HepG2 (cell line): ENCODE measurements around the gene PRM2. TPM values are rescaled to one million over a fixed set of nuclear protein-coding genes. Genes with fewer than 3 reads are reported as not detected.

Experiments
- ATAC-seq: fragments of 200-7000 bp; cut with Tn5 transposase; 3 replicates; pipeline ENCODE4 v1.9.1; 2020; ENCODE audit warnings: mild to moderate bottlenecking, moderate library complexity
- BruUV-seq: library from RNA; stranded (reverse); fragments of 400-500 nt; replicated peaks from 2 replicates; lab custom pipeline; 2021; lab: Mats Ljungman, UMichigan
- CTCF ChIA-PET: fragments of 300-600 bp; formaldehyde crosslinking; extraction: SDS; loops from one replicate; lab custom pipeline; 2021; ENCODE audit warnings: low total read pairs, inconsistent platforms, low intra/inter-chr PET ratio; lab: Yijun Ruan, JAX
- POLR2A ChIA-PET: fragments of 350-600 bp; sonication (Branson Sonifier 250); formaldehyde crosslinking; loops from one replicate; lab custom pipeline; 2020; ENCODE audit warnings: antibody characterized with exemption, inconsistent platforms; lab: Yijun Ruan, JAX
- DNase-seq: peaks from one replicate; pipeline ENCODE4 v3.0.0-alpha.2; 2015; ENCODE audit warnings: low spot score
- FAIRE-seq: peaks from 3 replicates; lab custom pipeline; 2011; peaks lifted over from hg19 to GRCh38; lab: Jason Lieb, UNC
- H2AFZ ChIP-seq: one replicate; pipeline ENCODE4 v1.6.1; 2011; ENCODE audit warnings: low read length, inconsistent platforms
- H3K27ac ChIP-seq: fragments of 300-600 bp; 3 replicates; pipeline ENCODE4 v1.8.0; 2011; ENCODE audit warnings: mixed run types, mild to moderate bottlenecking, mixed read lengths, low read length, inconsistent platforms; ENCODE audit not compliant: insufficient read depth; ENCODE audit errors: extremely low read length
- H3K27me3 ChIP-seq, 2 experiments: fragments of 200-600 bp in 1 of 2; 2 replicates in 1 of 2; 3 replicates in 1 of 2; pipeline versions ENCODE4 v1.6.0 to v1.8.0; 2011; ENCODE audit warnings: low read length in 2 of 2, mild to moderate bottlenecking in 2 of 2, moderate library complexity in 2 of 2, inconsistent platforms in 1 of 2; ENCODE audit not compliant: insufficient read depth in 2 of 2, control insufficient read depth in 1 of 2
- H3K36me3 ChIP-seq, 2 experiments: fragments of 200-600 bp in 1 of 2; replicated peaks in 1 of 2; 2 replicates in 1 of 2; 3 replicates in 1 of 2; pipeline versions ENCODE4 v1.5.1 to v1.8.0; 2011; ENCODE audit warnings: low read length in 2 of 2, inconsistent platforms in 1 of 2; ENCODE audit not compliant: insufficient read depth in 2 of 2, control insufficient read depth in 1 of 2
- H3K4me1 ChIP-seq: 2 replicates; pipeline ENCODE4 v1.5.1; 2012; ENCODE audit warnings: low read length, inconsistent platforms; ENCODE audit not compliant: insufficient read depth
- H3K4me2 ChIP-seq: 2 replicates; pipeline ENCODE4 v1.6.0; 2011; ENCODE audit warnings: low read depth, low read length, inconsistent platforms
- H3K4me3 ChIP-seq, 3 experiments: fragments of 200-600 bp in 1 of 3; sonication (generic), shearing (Covaris generic) in 1 of 3; replicated peaks in 1 of 3; 2 replicates each; pipeline ENCODE4 v1.5.1; 2011 to 2016; ENCODE audit warnings: low read length in 3 of 3, inconsistent platforms in 2 of 3, low read depth in 2 of 3, mild to moderate bottlenecking in 2 of 3, control low read depth in 1 of 3, mixed read lengths in 1 of 3; ENCODE audit not compliant: insufficient read depth in 1 of 3
- H3K79me2 ChIP-seq: one replicate; pipeline ENCODE4 v1.6.1; 2011; ENCODE audit warnings: low read length, inconsistent platforms; ENCODE audit not compliant: insufficient read depth
- H3K9ac ChIP-seq: 2 replicates; pipeline ENCODE4 v1.6.0; 2011; ENCODE audit warnings: mild to moderate bottlenecking, low read depth, low read length, inconsistent platforms; ENCODE audit not compliant: insufficient read depth
- H3K9me3 ChIP-seq: 2 replicates; pipeline ENCODE4 v1.5.1; 2012; ENCODE audit warnings: mild to moderate bottlenecking, low read length
- H4K20me1 ChIP-seq: 2 replicates; pipeline ENCODE4 v1.6.0; 2011; ENCODE audit warnings: inconsistent platforms, mild to moderate bottlenecking, low read length, moderate library complexity; ENCODE audit not compliant: insufficient read depth
- CENPT ChIP-seq: sonication (generic); formaldehyde crosslinking; IDR thresholded peaks from 2 replicates; pipeline ENCODE4 v1.8.0; 2022; ENCODE audit warnings: low read depth, mild to moderate bottlenecking, moderate library complexity, missing genetic modification reagents
- KDM5B ChIP-seq: sonication (generic); formaldehyde crosslinking; IDR thresholded peaks from 2 replicates; pipeline ENCODE4 v1.4.0; 2020; ENCODE audit warnings: missing genetic modification reagents, mild to moderate bottlenecking, borderline replicate concordance
- PHF21A ChIP-seq: sonication (generic); formaldehyde crosslinking; IDR thresholded peaks from 2 replicates; pipeline ENCODE4 v1.5.0; 2020; ENCODE audit warnings: mild to moderate bottlenecking, missing genetic modification reagents
- SAFB2 ChIP-seq: sonication (generic); formaldehyde crosslinking; IDR thresholded peaks from 2 replicates; pipeline ENCODE4 v1.5.1; 2020; ENCODE audit warnings: missing genetic modification reagents, low read depth, mild to moderate bottlenecking, borderline replicate concordance
- ZMYM4 ChIP-seq: sonication (generic); formaldehyde crosslinking; IDR thresholded peaks from 2 replicates; pipeline ENCODE4 v1.8.1; 2023; ENCODE audit warnings: mild to moderate bottlenecking, missing genetic modification reagents
- ZNF121 ChIP-seq: sonication (generic); formaldehyde crosslinking; IDR thresholded peaks from 2 replicates; pipeline ENCODE4 v1.5.0; 2020; ENCODE audit warnings: mild to moderate bottlenecking, missing genetic modification reagents
- ZNF234 ChIP-seq: sonication (generic); formaldehyde crosslinking; conservative IDR thresholded peaks from 2 replicates; pipeline ENCODE4 v1.5.1; 2020; ENCODE audit warnings: mild to moderate bottlenecking, missing genetic modification reagents
- ZNF501 ChIP-seq: sonication (generic); formaldehyde crosslinking; IDR thresholded peaks from 2 replicates; pipeline ENCODE4 v1.5.1; 2020; ENCODE audit warnings: mild to moderate bottlenecking, moderate library complexity, missing genetic modification reagents
- ZNF607 ChIP-seq: sonication (generic); formaldehyde crosslinking; IDR thresholded peaks from 2 replicates; pipeline ENCODE4 v1.5.1; 2020; ENCODE audit warnings: missing genetic modification reagents, mild to moderate bottlenecking, borderline replicate concordance
- ZNF772 ChIP-seq: sonication (generic); formaldehyde crosslinking; IDR thresholded peaks from 2 replicates; pipeline ENCODE4 v1.5.0; 2020; ENCODE audit warnings: mild to moderate bottlenecking, missing genetic modification reagents
- ZNF883 ChIP-seq: sonication (generic); formaldehyde crosslinking; IDR thresholded peaks from 2 replicates; pipeline ENCODE4 v1.5.1; 2020; ENCODE audit warnings: mild to moderate bottlenecking, missing genetic modification reagents; ENCODE audit errors: not compliant biosample characterization
- WGBS: methylation state at CpG from one replicate; pipeline ENCODE4 v1.1.6; 2017; ENCODE audit warnings: low lambda C conversion rate; 5-methylcytosine and 5-hydroxymethylcytosine counted together
- in situ Hi-C: cut with HindIII; loops from 2 replicates; pipeline ENCODE4 v1.10.0; 2017; ENCODE audit warnings: low pct_unique_long_range_greater_than_20kb; ENCODE audit not compliant: extremely low pct_ligation_motif_present
- intact Hi-C: fragments of 100-400 bp; cut with micrococcal nuclease; formaldehyde crosslinking; loops from one replicate; pipeline ENCODE4 v1.10.0; 2022; ENCODE audit not compliant: unreplicated experiment
- polyA plus RNA-seq, 8 experiments: library from polyadenylated mRNA; depleted of rRNA in 3 of 8; stranded (reverse) in 7 of 8; unstranded in 1 of 8; fragments of >200 nt; fragmentation: Illumina TruSeq in 4 of 8; extraction: Trizol in 4 of 8; gene quantifications; 2 replicates each; pipeline versions ENCODE4 v1.2.1 to v1.2.3, GENCODE V29; 2011 to 2016; ENCODE audit warnings: low read depth in 4 of 8, missing spikeins in 1 of 8, mixed read lengths in 1 of 8; ENCODE audit not compliant: insufficient read depth in 1 of 8
- total RNA-seq, 5 experiments: library from RNA; depleted of rRNA; stranded (reverse); fragments of >200 nt; fragmentation: Illumina TruSeq; extraction: Trizol; gene quantifications; 2 replicates each; pipeline ENCODE4 v1.2.3, GENCODE V29; 2016; ENCODE audit warnings: low read depth in 1 of 5
- TF ChIP-seq, protein P1 (sequence below): sonication (generic); formaldehyde crosslinking; conservative IDR thresholded peaks from 2 replicates; pipeline ENCODE4 v1.8.1; 2023; ENCODE audit warnings: missing genetic modification reagents
- TF ChIP-seq, protein P2 (sequence below): sonication (generic); formaldehyde crosslinking; IDR thresholded peaks from 2 replicates; pipeline ENCODE4 v1.5.1; 2020; ENCODE audit warnings: mild to moderate bottlenecking, moderate library complexity, missing genetic modification reagents
- TF ChIP-seq, protein P3 (sequence below): sonication (generic); formaldehyde crosslinking; IDR thresholded peaks from 2 replicates; pipeline ENCODE4 v1.5.0; 2020; ENCODE audit warnings: mild to moderate bottlenecking, missing genetic modification reagents

Gene PRM2
- total and polyA plus RNA-seq, 2 of the 13 experiments (the other 11 are each of a cell fraction or from before 2014, with no cell fraction given) = 0.54 TPM; not detected in 1

DNA sequence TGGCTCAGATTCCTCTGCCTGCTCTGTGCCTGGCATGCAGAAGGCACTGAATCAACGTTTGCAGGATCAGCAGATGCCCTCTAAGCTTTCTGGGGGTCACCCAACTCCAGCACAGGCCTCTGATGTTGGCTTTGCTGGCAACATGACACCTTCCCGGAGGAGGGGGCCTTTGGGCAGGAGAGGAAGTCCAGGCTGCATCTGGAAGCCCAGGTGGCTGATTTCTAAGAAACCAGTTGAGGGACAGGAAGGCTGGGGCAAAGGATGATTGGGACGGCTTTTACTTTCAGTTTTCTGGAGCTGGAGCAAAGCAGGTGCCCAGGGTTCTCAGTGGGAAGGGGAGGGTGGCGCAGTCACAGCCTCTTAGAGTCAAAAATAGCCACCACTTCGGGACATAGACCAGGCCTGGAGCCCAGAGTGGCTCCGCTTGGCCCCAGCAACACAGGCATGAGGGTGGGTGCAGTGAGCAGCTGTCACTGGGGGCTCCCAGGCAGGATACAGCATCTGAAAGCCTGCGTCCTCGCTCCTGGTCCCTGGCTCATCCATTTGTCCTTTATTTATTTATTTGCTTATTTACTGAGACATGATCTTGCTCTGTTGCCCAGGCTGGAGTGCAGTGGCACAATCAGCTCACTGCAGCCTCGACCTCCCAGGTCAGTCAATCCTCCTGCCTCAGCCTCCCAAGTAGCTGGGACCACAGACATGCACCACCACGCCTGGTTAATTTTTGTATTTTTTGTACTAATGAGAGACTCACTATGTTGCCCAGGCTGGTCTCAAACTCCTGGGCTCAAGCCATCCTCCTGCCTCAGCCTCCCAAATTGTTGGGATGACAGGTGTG is 35.4 kb downstream of the PRM2 start:
- in situ Hi-C loops = no loop called here
- Histone ChIP-seq H3K9me3 (no peaks in the 10 kb centered on the region), H3K4me1 (peaks cover 41% of the 10 kb centered on the region), H3K36me3 (no peaks in the 10 kb centered on the region), H3K79me2 (no peaks in the 10 kb centered on the region), H3K27me3 (peaks cover 1 to 28% of the 10 kb centered on the region in 2 experiments; a peak in 3 of 5 replicates), H3K4me2 (peak overlapping the region; percentile 66), H3K9ac (no peak overlapping the region), H3K27ac (no peak overlapping the region), H2AFZ (no peak overlapping the region)
- peak; percentile 52 for ATAC-seq
- ChIA-PET CTCF (no interaction called here), POLR2A (interaction anchor here (1.1 to 1.8 kb wide), 2 partner anchors 11 to 14 kb away, joined by 3 to 11 read pairs; partner anchors contain the start of gene SOCS1)
- FAIRE-seq = no peak
- DNase-seq = no peak
- BruUV-seq = no TSS peak
- TF ChIP-seq ZNF772 (CRISPR knock-in tag) = no peak
- TF ChIP-seq SAFB2 (CRISPR knock-in tag) = no peak
- no peak for TF ChIP-seq CENPT
- TF ChIP-seq, protein P1, sequence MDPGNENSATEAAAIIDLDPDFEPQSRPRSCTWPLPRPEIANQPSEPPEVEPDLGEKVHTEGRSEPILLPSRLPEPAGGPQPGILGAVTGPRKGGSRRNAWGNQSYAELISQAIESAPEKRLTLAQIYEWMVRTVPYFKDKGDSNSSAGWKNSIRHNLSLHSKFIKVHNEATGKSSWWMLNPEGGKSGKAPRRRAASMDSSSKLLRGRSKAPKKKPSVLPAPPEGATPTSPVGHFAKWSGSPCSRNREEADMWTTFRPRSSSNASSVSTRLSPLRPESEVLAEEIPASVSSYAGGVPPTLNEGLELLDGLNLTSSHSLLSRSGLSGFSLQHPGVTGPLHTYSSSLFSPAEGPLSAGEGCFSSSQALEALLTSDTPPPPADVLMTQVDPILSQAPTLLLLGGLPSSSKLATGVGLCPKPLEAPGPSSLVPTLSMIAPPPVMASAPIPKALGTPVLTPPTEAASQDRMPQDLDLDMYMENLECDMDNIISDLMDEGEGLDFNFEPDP = 0 out of 2 replicates have a peak, but pooled peaks have one; percentile 63
- TF ChIP-seq ZNF234 (CRISPR knock-in tag) = 0 out of 2 replicates have a peak, but pooled peaks have one; percentile 49
- TF ChIP-seq ZNF607 = 0 out of 2 replicates have a peak, but pooled peaks have one; percentile 45
- TF ChIP-seq PHF21A = 0 out of 2 replicates have a peak, but pooled peaks have one; percentile 25
- TF ChIP-seq, protein P2, sequence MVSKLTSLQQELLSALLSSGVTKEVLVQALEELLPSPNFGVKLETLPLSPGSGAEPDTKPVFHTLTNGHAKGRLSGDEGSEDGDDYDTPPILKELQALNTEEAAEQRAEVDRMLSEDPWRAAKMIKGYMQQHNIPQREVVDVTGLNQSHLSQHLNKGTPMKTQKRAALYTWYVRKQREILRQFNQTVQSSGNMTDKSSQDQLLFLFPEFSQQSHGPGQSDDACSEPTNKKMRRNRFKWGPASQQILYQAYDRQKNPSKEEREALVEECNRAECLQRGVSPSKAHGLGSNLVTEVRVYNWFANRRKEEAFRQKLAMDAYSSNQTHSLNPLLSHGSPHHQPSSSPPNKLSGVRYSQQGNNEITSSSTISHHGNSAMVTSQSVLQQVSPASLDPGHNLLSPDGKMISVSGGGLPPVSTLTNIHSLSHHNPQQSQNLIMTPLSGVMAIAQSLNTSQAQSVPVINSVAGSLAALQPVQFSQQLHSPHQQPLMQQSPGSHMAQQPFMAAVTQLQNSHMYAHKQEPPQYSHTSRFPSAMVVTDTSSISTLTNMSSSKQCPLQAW (CRISPR knock-in tag) = 0 out of 2 replicates have a peak, but pooled peaks have one; percentile 31
- 0 out of 2 replicates have a peak, but pooled peaks have one; percentile 22 for TF ChIP-seq ZMYM4 (CRISPR knock-in tag)
- TF ChIP-seq, protein P3, sequence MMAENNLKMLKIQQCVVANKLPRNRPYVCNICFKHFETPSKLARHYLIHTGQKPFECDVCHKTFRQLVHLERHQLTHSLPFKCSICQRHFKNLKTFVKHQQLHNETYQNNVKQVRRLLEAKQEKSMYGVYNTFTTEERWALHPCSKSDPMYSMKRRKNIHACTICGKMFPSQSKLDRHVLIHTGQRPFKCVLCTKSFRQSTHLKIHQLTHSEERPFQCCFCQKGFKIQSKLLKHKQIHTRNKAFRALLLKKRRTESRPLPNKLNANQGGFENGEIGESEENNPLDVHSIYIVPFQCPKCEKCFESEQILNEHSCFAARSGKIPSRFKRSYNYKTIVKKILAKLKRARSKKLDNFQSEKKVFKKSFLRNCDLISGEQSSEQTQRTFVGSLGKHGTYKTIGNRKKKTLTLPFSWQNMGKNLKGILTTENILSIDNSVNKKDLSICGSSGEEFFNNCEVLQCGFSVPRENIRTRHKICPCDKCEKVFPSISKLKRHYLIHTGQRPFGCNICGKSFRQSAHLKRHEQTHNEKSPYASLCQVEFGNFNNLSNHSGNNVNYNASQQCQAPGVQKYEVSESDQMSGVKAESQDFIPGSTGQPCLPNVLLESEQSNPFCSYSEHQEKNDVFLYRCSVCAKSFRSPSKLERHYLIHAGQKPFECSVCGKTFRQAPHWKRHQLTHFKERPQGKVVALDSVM (CRISPR knock-in tag) = peak; percentile 89
- peak; percentile 16 for TF ChIP-seq ZNF883 (CRISPR knock-in tag)
- peak; percentile 25; the same call in 1 of the 2 replicates for TF ChIP-seq KDM5B (CRISPR knock-in tag)
- TF ChIP-seq ZNF121 (CRISPR knock-in tag) = peak; percentile 84
- TF ChIP-seq ZNF501 (CRISPR knock-in tag) = peak; percentile 52; the same call in 1 of the 2 replicates
- TF ChIP-seq, all 625 proteins: peak for 11
- no peaks in the 10 kb centered on the region for H4K20me1 ChIP-seq
- intact Hi-C loops = no loop called here
- H3K4me3 ChIP-seq = peak overlapping the region in 1 of 3 experiments; percentile 45; a peak in 3 of 6 replicates
- 25% methylated on average over 8 of the region's 10 CpGs for WGBS
